ENCODE results near the gene PDCD2L. TPM values are rescaled to one million over a fixed set of nuclear protein-coding genes. Genes with fewer than 3 reads are reported as not detected.
"Not testable (repeated sequence)": the region's sequence is repeated elsewhere in the genome, so short reads cannot be mapped to it uniquely, and the experiment has no call there.

Gene PDCD2L
- total RNA-seq, 2 experiments from 2014 or later: 29.8 TPM

GRCh38 chr19:34429553-34429952, 25.4 kb downstream of the PDCD2L start:
- Mint-ChIP-seq H3K4me1 (ENCODE audit: low read depth) (peaks cover 42% of the 10 kb centered on the region), H3K4me3 (peak overlapping the region; percentile 98), H3K36me3 (peaks cover 39% of the 10 kb centered on the region), H3K9me3 (no peaks in the 10 kb centered on the region), H3K27me3 (no peaks in the 10 kb centered on the region), H3K27ac (peak overlapping the region; percentile 95)
- no peak for DNase-seq
- intact Hi-C loops (cut with micrococcal nuclease): no loop called here
- ChIA-PET CTCF (interaction anchor here (1.0 to 1.7 kb wide), 3 partner anchors 11 to 25 kb away, joined by 4 to 7 read pairs (median 6); partner anchors contain the start of gene PDCD2L), POLR2A (interaction anchor here (1.5 kb wide), 1 partner anchor 12 kb away, joined by 4 read pairs; no protein-coding TSS in a partner anchor)

DNA sequence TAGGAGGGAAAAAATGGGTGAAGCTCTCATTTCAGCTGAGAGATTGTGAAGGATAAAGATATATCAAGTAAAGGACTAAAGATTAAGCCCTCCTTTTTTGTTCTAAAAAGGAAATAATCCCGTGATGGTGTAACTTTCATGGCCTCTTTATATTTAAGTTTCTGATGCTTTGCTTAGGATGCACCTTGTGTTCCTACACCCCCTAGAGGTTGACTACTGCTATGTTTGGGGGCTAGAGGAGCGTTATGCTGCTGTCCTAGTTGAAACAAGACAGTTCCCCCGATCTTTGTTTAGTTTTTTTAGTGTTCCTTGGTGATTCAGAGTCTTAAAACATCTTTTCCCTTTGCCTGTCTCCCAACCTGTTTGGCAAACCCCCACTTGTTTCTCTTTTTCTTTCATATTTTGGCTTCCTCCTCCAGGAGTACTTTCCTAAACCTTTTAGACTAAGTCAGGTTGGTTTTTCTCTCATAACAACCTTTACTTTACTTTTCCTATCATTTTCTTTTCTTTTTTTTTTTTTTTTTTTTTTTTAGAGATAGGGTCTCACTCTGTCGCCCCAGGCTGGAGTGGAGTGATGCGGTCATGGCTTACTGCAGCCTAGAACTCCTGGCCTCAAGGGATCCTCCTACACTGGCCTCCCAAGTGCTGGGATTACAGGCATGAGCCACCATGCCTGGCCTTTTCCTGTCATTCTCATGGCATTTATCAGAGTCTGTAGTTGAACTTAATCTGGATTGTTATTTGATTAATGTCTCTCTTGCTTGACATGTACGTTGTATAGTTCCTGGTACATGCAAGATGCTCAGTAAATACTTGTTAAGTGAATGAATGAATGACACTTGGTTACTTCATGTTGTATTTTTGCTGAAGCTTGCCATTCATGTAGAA, 26.8 kb downstream of the PDCD2L start:
- peak; percentile 42 for DNase-seq
- Mint-ChIP-seq H3K27ac (peak overlapping the region; percentile 95), H3K27me3 (no peaks in the 10 kb centered on the region), H3K36me3 (peaks cover 44% of the 10 kb centered on the region), H3K4me1 (ENCODE audit: low read depth) (peaks cover 42% of the 10 kb centered on the region), H3K4me3 (peak overlapping the region; percentile 98), H3K9me3 (no peaks in the 10 kb centered on the region)
- intact Hi-C loops (cut with micrococcal nuclease): loop anchor here (1.0 to 5.0 kb wide), 5 partner anchors 27 to 259 kb away; partner anchors contain the start of genes GPI, LSM14A and PDCD2L
- ChIA-PET POLR2A (interaction anchor here (1.0 to 1.5 kb wide), 4 partner anchors 10 to 64 kb away, joined by 3 to 5 read pairs (median 4); partner anchors contain the start of gene PDCD2L), CTCF (interaction anchor here (0.7 to 1.7 kb wide), 15 partner anchors 9 to 117 kb away, joined by 3 to 7 read pairs (median 4); partner anchors contain the start of gene PDCD2L)

GRCh38 chr19:34431681-34432402, 27.6 kb downstream of the PDCD2L start:
- Mint-ChIP-seq H3K9me3 (no peaks in the 10 kb centered on the region), H3K4me1 (ENCODE audit: low read depth) (peaks cover 42% of the 10 kb centered on the region), H3K27me3 (no peaks in the 10 kb centered on the region), H3K36me3 (peaks cover 45% of the 10 kb centered on the region), H3K27ac (no peak overlapping the region), H3K4me3 (no peak overlapping the region)
- no peak for DNase-seq
- intact Hi-C loops (cut with micrococcal nuclease): loop anchor here (2.0 to 5.0 kb wide), 2 partner anchors 67 to 260 kb away; partner anchors contain the start of genes GPI and LSM14A
- ChIA-PET CTCF (interaction anchor here (0.7 to 1.3 kb wide), 4 partner anchors 28 to 73 kb away, joined by 3 to 4 read pairs (median 4); partner anchors contain the start of gene PDCD2L), POLR2A (no interaction called here)

- intact Hi-C loops (cut with micrococcal nuclease): loop anchor here (5.0 kb wide), 1 partner anchor 260 kb away; the partner anchor contains the start of gene LSM14A
- Mint-ChIP-seq H3K9me3 (no peaks in the 10 kb centered on the region), H3K27ac (no peak overlapping the region), H3K4me3 (no peak overlapping the region), H3K27me3 (no peaks in the 10 kb centered on the region), H3K36me3 (peaks cover 49% of the 10 kb centered on the region), H3K4me1 (ENCODE audit: low read depth) (peaks cover 40% of the 10 kb centered on the region)
- ChIA-PET CTCF (no interaction called here), POLR2A (no interaction called here)
- DNase-seq: no peak
Measured at GRCh38 chr19:34432797-34433196, 28.6 kb downstream of the PDCD2L start.

- H3K9me3 Mint-ChIP-seq: no peaks in the 10 kb centered on the region
- no peak overlapping the region for H3K4me3 Mint-ChIP-seq
- no peaks in the 10 kb centered on the region for H3K27me3 Mint-ChIP-seq
- ChIA-PET POLR2A (no interaction called here), CTCF (no interaction called here)
- no peak for DNase-seq
- H3K27ac Mint-ChIP-seq: no peak overlapping the region
- H3K36me3 Mint-ChIP-seq: peaks cover 54% of the 10 kb centered on the region
- peaks cover 14% of the 10 kb centered on the region for H3K4me1 Mint-ChIP-seq (ENCODE audit: low read depth)
- intact Hi-C loops (cut with micrococcal nuclease): no loop called here
Measured at GRCh38 chr19:34436716-34437115, 32.5 kb downstream of the PDCD2L start.

- no peak overlapping the region for H3K27ac Mint-ChIP-seq
- CTCF ChIA-PET: no interaction called here
- POLR2A ChIA-PET: no interaction called here
- no peaks in the 10 kb centered on the region for H3K9me3 Mint-ChIP-seq
- peaks cover 66% of the 10 kb centered on the region for H3K36me3 Mint-ChIP-seq
- H3K27me3 Mint-ChIP-seq: no peaks in the 10 kb centered on the region
- no peak for DNase-seq
- no peak overlapping the region for H3K4me3 Mint-ChIP-seq
- intact Hi-C loops (cut with micrococcal nuclease): no loop called here
- peaks cover 2% of the 10 kb centered on the region for H3K4me1 Mint-ChIP-seq (ENCODE audit: low read depth)
Measured at GRCh38 chr19:34448191-34448590, 44.0 kb downstream of the PDCD2L start.

GRCh38 chr19:34452723-34453122, 48.5 kb downstream of the PDCD2L start:
- H3K27ac Mint-ChIP-seq: no peak overlapping the region
- intact Hi-C loops (cut with micrococcal nuclease): no loop called here
- H3K36me3 Mint-ChIP-seq: peaks cover 52% of the 10 kb centered on the region
- CTCF ChIA-PET: no interaction called here
- POLR2A ChIA-PET: no interaction called here
- no peaks in the 10 kb centered on the region for H3K27me3 Mint-ChIP-seq
- peaks cover 12% of the 10 kb centered on the region for H3K4me1 Mint-ChIP-seq (ENCODE audit: low read depth)
- H3K9me3 Mint-ChIP-seq: no peaks in the 10 kb centered on the region
- H3K4me3 Mint-ChIP-seq: no peak overlapping the region
- DNase-seq: no peak

DNA sequence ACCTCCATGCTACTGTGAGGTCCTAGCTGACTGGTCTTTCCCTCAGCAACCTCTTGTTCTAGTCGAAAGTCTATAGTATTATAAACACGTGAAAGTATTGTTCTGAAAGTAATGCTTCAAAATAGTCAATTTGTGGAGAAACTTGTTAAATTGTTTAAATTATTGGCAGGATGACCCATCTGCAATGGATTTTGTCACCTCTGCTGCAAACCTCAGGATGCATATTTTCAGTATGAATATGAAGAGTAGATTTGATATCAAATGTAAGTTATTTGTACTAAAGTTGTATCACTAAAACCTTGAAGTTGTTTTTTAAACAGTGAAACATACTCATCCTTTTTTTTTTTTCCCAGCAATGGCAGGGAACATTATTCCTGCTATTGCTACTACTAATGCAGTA, 49.9 kb downstream of the PDCD2L start:
- CTCF ChIA-PET: interaction anchor here (1.3 kb wide), 1 partner anchor 24 kb away, joined by 3 read pairs; no protein-coding TSS in a partner anchor
- H3K4me3 Mint-ChIP-seq: no peak overlapping the region

GRCh38 chr19:34454685-34455084, 50.5 kb downstream of the PDCD2L start:
- Mint-ChIP-seq H3K36me3 (peaks cover 51% of the 10 kb centered on the region), H3K4me3 (no peak overlapping the region), H3K27me3 (no peaks in the 10 kb centered on the region), H3K4me1 (ENCODE audit: low read depth) (peaks cover 13% of the 10 kb centered on the region), H3K9me3 (no peaks in the 10 kb centered on the region), H3K27ac (no peak overlapping the region)
- DNase-seq: no peak
- CTCF ChIA-PET: interaction anchor here (1.3 kb wide), 1 partner anchor 24 kb away, joined by 3 read pairs; no protein-coding TSS in a partner anchor
- POLR2A ChIA-PET: no interaction called here
- intact Hi-C loops (cut with micrococcal nuclease): no loop called here

More for the DNA sequence above, 49.9 kb downstream of the PDCD2L start:
- no peaks in the 10 kb centered on the region for H3K27me3 Mint-ChIP-seq
- intact Hi-C loops (cut with micrococcal nuclease): no loop called here
- no peak overlapping the region for H3K27ac Mint-ChIP-seq
- H3K4me1 Mint-ChIP-seq (ENCODE audit: low read depth): peaks cover 13% of the 10 kb centered on the region
- DNase-seq: no peak
- H3K36me3 Mint-ChIP-seq: peaks cover 51% of the 10 kb centered on the region
- H3K9me3 Mint-ChIP-seq: no peaks in the 10 kb centered on the region
- POLR2A ChIA-PET: no interaction called here

DNA sequence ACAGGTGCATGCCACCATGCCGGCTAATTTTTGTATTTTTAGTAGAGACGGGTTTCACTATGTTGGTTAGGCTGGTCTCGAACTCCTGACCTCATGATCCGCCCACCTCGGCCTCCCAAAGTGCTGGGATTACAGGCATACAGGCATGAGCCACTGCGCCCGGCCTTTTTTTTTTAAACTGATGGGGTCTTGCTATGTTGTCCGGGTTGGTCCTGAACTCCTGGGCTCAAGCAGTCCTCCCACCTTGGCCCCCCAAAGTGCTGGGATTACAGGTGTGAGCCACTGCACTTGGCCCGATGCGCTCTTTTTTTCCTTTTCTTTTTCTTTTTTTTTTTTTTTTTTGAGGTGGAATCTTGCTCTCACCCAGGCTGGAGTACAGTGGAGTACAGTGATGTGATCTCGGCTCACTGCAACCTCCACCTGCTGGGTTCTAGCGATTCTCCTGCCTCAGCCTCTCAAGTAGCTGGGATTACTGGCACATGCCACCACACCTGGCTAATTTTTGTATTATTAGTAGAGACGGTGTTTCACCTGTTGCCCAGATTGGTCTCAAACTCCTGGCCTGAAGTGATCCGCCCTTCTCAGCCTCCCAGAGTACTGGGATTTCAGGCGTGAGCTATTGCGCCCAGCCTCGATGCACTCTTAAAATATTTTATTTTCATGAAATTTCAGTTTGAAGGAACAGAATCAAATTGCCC, 51.7 kb downstream of the PDCD2L start:
- CTCF ChIA-PET: interaction anchor here (0.6 kb wide), 1 partner anchor 414 kb away, joined by 3 read pairs; no protein-coding TSS in a partner anchor
- intact Hi-C loops (cut with micrococcal nuclease); H3K27ac Mint-ChIP-seq; H3K27me3 Mint-ChIP-seq; H3K9me3 Mint-ChIP-seq; H3K4me3 Mint-ChIP-seq; DNase-seq: not testable (repeated sequence)
- peaks cover 13% of the 10 kb centered on the region for H3K4me1 Mint-ChIP-seq (ENCODE audit: low read depth)
- peaks cover 56% of the 10 kb centered on the region for H3K36me3 Mint-ChIP-seq
- POLR2A ChIA-PET: interaction anchor here (1.0 kb wide), 1 partner anchor 25 kb away, joined by 4 read pairs; no protein-coding TSS in a partner anchor

DNA sequence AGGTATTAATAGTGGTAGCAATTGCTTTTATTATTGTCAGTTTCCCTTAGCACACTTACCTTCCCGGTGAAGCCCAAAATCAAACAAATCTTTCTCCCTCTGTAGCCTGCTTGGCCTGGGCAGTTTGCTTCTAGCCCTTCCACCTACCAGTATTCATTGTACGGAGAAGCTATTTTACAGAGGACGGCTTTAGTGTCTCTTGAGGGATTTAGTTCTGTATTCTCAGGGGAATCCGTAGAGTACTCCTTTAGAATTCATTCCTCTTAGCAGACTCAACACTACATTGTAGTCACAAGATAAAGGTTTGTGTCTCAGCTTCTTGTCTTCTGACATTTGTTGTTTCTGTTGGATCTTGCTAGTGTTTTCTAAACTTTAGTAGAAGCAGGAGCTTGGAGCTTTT, 53.2 kb downstream of the PDCD2L start:
- Mint-ChIP-seq H3K36me3 (peaks cover 65% of the 10 kb centered on the region), H3K4me3 (no peak overlapping the region), H3K27ac (no peak overlapping the region), H3K27me3 (no peaks in the 10 kb centered on the region), H3K9me3 (no peaks in the 10 kb centered on the region), H3K4me1 (ENCODE audit: low read depth) (peaks cover 13% of the 10 kb centered on the region)
- POLR2A ChIA-PET: no interaction called here
- CTCF ChIA-PET: interaction anchor here (0.6 to 0.7 kb wide), 2 partner anchors 9 to 31 kb away, joined by 3 read pairs; no protein-coding TSS in a partner anchor
- DNase-seq: no peak
- intact Hi-C loops (cut with micrococcal nuclease): no loop called here

Measured in activated CD4-positive, alpha-beta memory T cell treated with anti-CD3 and anti-CD28 coated beads for 36 hours (primary cell).